ENCODE measurements around the gene TRAF3IP1.
"Not testable (repeated sequence)": the region's sequence is repeated elsewhere in the genome, so short reads cannot be mapped to it uniquely, and the experiment has no call there.

The TRAF3IP1 gene

DNA sequence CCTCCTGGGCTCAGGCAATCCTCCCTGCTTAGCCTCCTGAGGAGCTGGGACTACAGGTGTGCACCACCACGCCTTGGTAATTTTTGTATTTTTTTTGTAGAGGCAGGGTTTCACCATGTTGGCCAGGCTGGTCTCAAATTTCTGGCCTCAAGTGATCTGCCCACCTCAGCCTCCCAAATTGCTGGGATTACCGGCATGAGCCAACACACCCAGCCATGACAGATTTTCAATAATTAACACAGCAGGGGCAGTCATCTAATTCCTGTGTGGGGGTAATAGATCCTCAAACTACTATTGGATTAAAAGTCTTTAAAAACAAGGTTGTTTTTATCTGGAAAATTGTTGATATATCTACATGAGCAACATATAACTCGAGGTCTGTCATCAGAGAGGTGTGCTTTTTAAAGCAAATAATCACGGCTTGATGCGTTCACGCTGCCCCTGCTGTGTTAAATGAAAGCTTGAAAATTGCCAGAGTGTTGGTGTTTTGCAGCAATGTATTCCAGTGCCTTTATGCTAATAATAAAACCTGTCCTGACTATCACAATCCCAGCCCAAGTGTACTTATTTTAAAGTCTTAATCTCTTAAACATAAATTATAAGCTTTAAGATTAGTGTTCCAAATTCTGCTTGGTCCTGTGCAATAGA lies 70.8 kb downstream of the TRAF3IP1 start:
- H3K4me3 ChIP-seq (ENCODE audit: low read length): no peak overlapping the region
- H3K27ac ChIP-seq (ENCODE audit: low read length): no peak overlapping the region
- H3K36me3 ChIP-seq (ENCODE audit: control insufficient read depth, low read depth, low read length): no peaks in the 10 kb centered on the region
- no peaks in the 10 kb centered on the region for H3K4me1 ChIP-seq (ENCODE audit: control insufficient read depth, low read depth, low read length)
- H3K9ac ChIP-seq (ENCODE audit: low read length): no peak overlapping the region
- H3K27me3 ChIP-seq (ENCODE audit: control insufficient read depth, insufficient read depth, low read length): no peaks in the 10 kb centered on the region
- H3K9me3 ChIP-seq (ENCODE audit: control insufficient read depth, low read depth, low read length): no peaks in the 10 kb centered on the region

DNA sequence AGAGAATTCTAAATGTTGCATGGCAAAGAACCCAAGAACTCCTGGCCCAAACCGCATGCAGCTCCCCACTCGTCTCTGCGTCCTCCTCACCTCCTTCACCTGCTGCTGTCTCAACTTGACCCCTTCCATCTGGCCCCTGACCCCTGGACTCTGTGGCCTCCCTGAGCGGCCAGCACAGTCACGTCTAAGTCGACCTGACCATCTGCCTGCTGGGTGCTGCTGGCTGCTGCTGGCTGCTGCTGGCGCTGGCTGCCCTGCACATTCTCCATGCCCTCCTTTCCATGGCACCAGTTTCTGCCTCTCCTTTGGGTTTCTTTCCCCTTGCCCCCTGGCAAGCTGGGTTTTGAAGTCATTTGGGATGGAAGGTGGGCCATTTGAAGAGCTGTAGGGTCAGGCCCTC lies 76.3 kb downstream of the TRAF3IP1 start:
- no peaks in the 10 kb centered on the region for H3K27me3 ChIP-seq (ENCODE audit: control insufficient read depth, insufficient read depth, low read length)
- no peaks in the 10 kb centered on the region for H3K9me3 ChIP-seq (ENCODE audit: control insufficient read depth, low read depth, low read length)
- H3K9ac ChIP-seq (ENCODE audit: low read length): no peak overlapping the region
- H3K4me3 ChIP-seq (ENCODE audit: low read length): no peak overlapping the region
- H3K27ac ChIP-seq (ENCODE audit: low read length): no peak overlapping the region
- H3K36me3 ChIP-seq (ENCODE audit: control insufficient read depth, low read depth, low read length): no peaks in the 10 kb centered on the region
- H3K4me1 ChIP-seq (ENCODE audit: control insufficient read depth, low read depth, low read length): no peaks in the 10 kb centered on the region

DNA sequence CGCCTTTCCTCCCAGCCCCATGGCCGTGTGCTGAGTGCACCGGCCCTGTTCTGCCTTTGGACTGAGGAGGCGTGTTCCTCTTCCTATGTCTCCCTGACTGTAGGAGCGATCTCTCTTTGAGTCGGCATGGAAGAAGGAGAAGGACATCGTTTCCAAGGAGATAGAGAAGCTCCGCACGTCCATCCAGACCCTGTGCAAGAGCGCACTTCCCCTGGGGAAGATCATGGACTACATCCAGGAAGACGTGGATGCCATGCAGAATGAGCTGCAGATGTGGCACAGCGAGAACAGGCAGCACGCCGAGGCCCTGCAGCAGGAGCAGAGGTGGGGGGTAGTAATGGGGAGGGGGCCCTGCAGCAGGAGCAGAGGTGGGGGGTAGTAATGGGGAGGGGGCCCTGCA lies 77.0 kb downstream of the TRAF3IP1 start:
- Histone ChIP-seq H3K27me3 (ENCODE audit: control insufficient read depth, insufficient read depth, low read length) (no peaks in the 10 kb centered on the region), H3K9ac (ENCODE audit: low read length) (no peak overlapping the region), H3K27ac (ENCODE audit: low read length) (no peak overlapping the region), H3K4me1 (ENCODE audit: control insufficient read depth, low read depth, low read length) (no peaks in the 10 kb centered on the region), H3K36me3 (ENCODE audit: control insufficient read depth, low read depth, low read length) (no peaks in the 10 kb centered on the region), H3K4me3 (ENCODE audit: low read length) (no peak overlapping the region), H3K9me3 (ENCODE audit: control insufficient read depth, low read depth, low read length) (no peaks in the 10 kb centered on the region)

DNA sequence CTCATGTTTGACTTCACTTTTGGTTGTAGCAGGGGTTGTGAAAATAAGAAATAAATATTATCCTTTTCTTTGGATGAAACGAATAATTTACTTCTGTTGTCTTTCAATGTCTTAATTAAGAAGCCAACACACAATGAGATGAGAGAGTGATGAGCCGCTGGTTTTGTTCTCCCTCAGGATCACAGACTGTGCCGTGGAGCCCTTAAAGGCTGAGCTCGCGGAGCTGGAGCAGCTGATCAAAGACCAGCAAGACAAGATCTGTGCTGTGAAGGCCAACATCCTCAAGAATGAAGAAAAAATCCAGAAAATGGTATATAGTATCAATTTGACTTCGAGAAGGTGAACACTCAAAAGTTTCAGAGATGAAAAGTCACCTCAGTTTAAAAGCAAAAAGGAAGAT lies 78.3 kb downstream of the TRAF3IP1 start:
- H3K4me3 ChIP-seq (ENCODE audit: low read length): no peak overlapping the region
- H3K9ac ChIP-seq (ENCODE audit: low read length): no peak overlapping the region
- H3K4me1 ChIP-seq (ENCODE audit: control insufficient read depth, low read depth, low read length): no peaks in the 10 kb centered on the region
- no peak overlapping the region for H3K27ac ChIP-seq (ENCODE audit: low read length)
- no peaks in the 10 kb centered on the region for H3K36me3 ChIP-seq (ENCODE audit: control insufficient read depth, low read depth, low read length)
- H3K27me3 ChIP-seq (ENCODE audit: control insufficient read depth, insufficient read depth, low read length): no peaks in the 10 kb centered on the region
- no peaks in the 10 kb centered on the region for H3K9me3 ChIP-seq (ENCODE audit: control insufficient read depth, low read depth, low read length)

DNA sequence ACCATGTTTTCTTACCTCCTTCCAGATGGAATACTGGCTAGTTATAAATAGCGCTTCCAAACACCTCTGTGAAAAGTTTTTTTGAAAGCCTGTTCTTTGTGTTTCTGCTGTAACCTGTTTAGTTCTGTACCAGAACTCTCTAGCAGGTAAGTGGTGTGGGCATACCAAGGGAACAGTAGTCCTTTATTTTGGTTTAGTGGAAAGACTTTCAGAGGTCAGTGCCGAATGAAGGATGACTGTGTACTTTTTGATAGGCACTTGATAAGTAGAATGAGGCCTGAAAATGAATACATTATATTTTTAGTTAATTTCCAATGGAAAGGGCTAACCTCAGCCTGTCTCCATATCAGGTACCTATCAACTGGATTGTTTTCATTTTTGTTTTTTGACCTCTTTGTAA lies 78.8 kb downstream of the TRAF3IP1 start:
- H3K27me3 ChIP-seq (ENCODE audit: control insufficient read depth, insufficient read depth, low read length): no peaks in the 10 kb centered on the region
- no peak overlapping the region for H3K27ac ChIP-seq (ENCODE audit: low read length)
- H3K36me3 ChIP-seq (ENCODE audit: control insufficient read depth, low read depth, low read length): no peaks in the 10 kb centered on the region
- H3K4me3 ChIP-seq (ENCODE audit: low read length): no peak overlapping the region
- H3K9me3 ChIP-seq (ENCODE audit: control insufficient read depth, low read depth, low read length): no peaks in the 10 kb centered on the region
- H3K4me1 ChIP-seq (ENCODE audit: control insufficient read depth, low read depth, low read length): no peaks in the 10 kb centered on the region
- H3K9ac ChIP-seq (ENCODE audit: low read length): no peak overlapping the region

DNA sequence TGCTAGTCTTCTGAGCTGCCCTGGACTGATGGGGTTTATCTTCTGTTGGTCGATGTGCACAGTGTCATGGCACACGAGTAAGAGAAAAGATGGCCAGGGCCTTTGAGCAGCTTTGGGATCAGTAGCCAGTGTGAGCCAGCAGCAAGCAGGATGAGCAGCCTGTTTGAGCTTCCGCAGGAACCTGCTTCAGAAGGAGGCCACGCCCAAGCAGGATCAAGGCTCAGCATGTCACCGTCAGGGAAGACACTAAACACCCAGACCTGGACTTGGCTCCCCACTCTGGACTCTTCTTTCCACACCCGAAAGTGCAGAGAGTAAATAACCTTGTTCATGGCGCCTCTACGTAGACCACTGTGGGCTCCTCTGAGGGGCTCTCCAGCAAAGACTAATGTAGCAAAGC lies 81.2 kb downstream of the TRAF3IP1 start:
- H3K27ac ChIP-seq (ENCODE audit: low read length): no peak overlapping the region
- no peak overlapping the region for H3K9ac ChIP-seq (ENCODE audit: low read length)
- no peak overlapping the region for H3K4me3 ChIP-seq (ENCODE audit: low read length)
- H3K27me3 ChIP-seq (ENCODE audit: control insufficient read depth, insufficient read depth, low read length): no peaks in the 10 kb centered on the region
- H3K4me1 ChIP-seq (ENCODE audit: control insufficient read depth, low read depth, low read length): peaks cover 5% of the 10 kb centered on the region
- no peaks in the 10 kb centered on the region for H3K9me3 ChIP-seq (ENCODE audit: control insufficient read depth, low read depth, low read length)
- no peaks in the 10 kb centered on the region for H3K36me3 ChIP-seq (ENCODE audit: control insufficient read depth, low read depth, low read length)

DNA sequence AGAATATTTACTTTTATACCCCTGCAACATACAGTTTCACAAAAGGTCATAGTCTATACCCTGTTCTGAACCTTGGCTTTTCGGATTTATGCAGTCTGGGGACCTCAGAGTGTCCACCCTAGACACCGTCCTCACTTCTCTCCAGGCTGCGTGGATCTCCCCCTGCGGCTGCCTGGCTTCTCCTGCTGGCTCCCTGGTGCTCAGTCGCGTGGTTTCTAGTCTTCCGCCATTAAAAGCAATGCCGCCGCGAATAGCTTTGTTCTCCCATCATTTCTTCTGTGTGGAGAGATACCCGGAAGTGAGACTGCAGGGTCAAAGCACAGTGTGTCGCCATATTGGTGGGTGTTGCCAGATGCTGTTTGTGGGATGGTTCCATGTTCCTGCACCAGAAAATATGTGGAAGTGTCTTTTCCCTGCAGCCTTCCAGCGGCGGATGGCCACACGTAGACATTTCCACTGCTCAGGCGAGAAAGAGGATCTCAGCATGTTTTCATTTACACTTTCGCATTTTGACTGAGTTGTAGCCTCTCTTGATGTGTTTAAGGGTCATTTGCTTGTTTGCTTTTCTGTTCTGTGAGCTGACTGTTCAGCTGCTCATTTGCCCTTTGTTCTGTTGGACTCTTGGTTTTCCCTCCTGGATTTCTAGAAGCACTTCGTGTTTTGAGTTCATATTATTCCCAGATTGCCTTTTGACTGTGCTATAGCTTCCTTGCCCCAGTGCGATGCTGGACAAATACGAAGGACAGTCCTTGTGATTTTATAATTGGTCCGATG lies 83.5 kb downstream of the TRAF3IP1 start:
- no peaks in the 10 kb centered on the region for H3K9me3 ChIP-seq (ENCODE audit: control insufficient read depth, low read depth, low read length)
- no peaks in the 10 kb centered on the region for H3K36me3 ChIP-seq (ENCODE audit: control insufficient read depth, low read depth, low read length)
- H3K9ac ChIP-seq (ENCODE audit: low read length): no peak overlapping the region
- no peaks in the 10 kb centered on the region for H3K27me3 ChIP-seq (ENCODE audit: control insufficient read depth, insufficient read depth, low read length)
- no peak overlapping the region for H3K4me3 ChIP-seq (ENCODE audit: low read length)
- peaks cover 5% of the 10 kb centered on the region for H3K4me1 ChIP-seq (ENCODE audit: control insufficient read depth, low read depth, low read length)
- H3K27ac ChIP-seq (ENCODE audit: low read length): no peak overlapping the region

DNA sequence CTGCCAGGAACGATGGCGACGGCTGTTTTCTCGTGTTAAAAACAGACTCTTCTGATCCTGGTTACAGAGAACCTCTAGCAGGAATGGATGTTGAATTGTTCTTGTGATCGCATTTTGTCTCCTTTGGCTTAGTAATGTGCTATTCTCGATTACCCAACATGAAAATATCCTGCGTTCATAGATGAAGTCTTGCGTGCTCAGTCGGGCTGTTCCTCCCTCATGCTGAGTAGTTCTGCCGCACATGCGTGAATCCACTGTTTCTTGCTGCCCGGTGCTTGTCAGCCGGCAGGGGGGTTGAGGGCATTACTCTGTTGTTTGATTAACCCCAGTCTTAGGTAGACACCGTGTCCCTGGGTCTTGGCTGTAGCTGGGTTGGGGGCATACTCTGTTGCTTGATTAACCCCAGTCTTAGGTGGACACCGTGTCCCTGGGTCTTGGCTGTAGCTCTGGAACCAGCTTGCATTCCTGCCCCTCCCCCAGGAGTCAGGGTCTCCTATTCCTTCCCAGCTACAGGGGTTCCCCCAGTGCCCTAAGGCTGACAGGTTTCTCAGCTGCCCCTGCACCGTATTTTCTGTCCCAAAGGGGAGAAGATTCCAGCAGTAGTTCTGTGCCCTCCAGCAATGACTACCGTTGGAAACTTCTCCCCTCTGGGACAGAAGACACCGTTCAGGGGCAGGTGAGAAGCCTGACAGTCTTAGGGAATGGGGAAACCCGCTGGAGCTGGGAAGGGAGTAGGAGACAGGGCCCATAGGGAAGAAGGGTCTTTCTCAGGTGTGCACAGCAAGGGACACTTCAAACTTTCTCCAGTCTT lies 84.3 kb downstream of the TRAF3IP1 start:
- Histone ChIP-seq H3K36me3 (ENCODE audit: control insufficient read depth, low read depth, low read length) (no peaks in the 10 kb centered on the region), H3K9me3 (ENCODE audit: control insufficient read depth, low read depth, low read length) (no peaks in the 10 kb centered on the region), H3K4me3 (ENCODE audit: low read length) (no peak overlapping the region), H3K4me1 (ENCODE audit: control insufficient read depth, low read depth, low read length) (peaks cover 5% of the 10 kb centered on the region), H3K27me3 (ENCODE audit: control insufficient read depth, insufficient read depth, low read length) (no peaks in the 10 kb centered on the region), H3K9ac (ENCODE audit: low read length) (no peak overlapping the region), H3K27ac (ENCODE audit: low read length) (no peak overlapping the region)

DNA sequence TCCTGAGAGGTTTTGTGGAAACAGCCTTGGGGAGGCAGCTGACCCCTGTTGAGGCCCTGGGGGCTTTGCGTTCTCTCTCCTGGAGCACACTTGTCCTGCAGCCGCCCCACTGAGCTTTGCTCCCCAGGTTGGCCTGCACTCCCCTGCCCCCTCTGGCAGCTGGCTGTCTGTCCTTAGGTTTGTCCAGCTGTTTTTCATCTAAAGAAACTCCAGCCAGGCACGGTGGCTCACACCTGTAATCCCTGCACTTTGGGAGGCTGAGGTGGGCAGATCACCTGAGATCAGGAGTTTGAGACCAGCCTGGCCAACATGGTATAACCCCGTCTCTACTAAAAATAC lies 84.9 kb downstream of the TRAF3IP1 start:
- H3K9ac ChIP-seq (ENCODE audit: low read length); H3K9me3 ChIP-seq (ENCODE audit: control insufficient read depth, low read depth, low read length); H3K27me3 ChIP-seq (ENCODE audit: control insufficient read depth, insufficient read depth, low read length); H3K27ac ChIP-seq (ENCODE audit: low read length); H3K4me3 ChIP-seq (ENCODE audit: low read length); H3K36me3 ChIP-seq (ENCODE audit: control insufficient read depth, low read depth, low read length); H3K4me1 ChIP-seq (ENCODE audit: control insufficient read depth, low read depth, low read length): not testable (repeated sequence)

DNA sequence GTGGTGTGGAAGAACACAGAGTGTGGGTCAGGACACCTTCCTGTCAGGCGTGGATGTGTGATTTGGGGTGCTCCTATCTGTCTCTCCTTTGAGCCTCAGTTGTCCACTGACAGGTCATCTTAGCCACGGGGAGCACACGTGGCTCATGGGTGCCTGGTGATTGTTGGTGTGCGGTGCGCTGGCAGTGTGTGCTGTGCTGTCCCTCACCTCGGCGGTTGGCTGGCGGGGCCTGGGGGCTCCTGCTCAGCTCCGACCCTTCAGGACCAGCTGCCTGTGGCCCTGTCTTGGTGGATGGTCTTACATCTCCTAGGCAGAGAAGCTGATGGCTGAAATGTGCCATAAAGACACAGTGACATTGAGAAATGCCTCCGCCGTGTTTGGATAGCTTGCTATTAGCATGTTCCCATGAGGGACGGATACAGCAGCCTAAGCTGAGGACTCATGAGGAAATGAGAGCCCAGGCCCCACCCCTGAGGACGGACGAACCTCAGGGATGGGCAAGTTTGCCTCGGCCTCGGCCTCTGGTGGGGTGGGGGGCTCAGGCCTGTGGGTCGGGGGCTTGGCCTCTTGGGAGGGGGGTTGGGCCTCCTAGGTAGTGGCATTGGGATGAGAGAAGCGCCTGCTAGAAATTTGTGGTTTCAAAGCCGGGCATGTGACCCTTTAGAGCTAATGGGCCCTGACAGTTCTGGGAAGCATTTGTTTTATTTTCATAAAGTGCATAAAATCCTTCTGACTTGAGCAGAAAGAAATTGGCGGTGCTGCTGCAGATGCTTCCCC lies 86.1 kb downstream of the TRAF3IP1 start:
- Histone ChIP-seq H3K9ac (ENCODE audit: low read length) (no peak overlapping the region), H3K4me1 (ENCODE audit: control insufficient read depth, low read depth, low read length) (peaks cover 5% of the 10 kb centered on the region), H3K4me3 (ENCODE audit: low read length) (no peak overlapping the region), H3K36me3 (ENCODE audit: control insufficient read depth, low read depth, low read length) (no peaks in the 10 kb centered on the region), H3K27me3 (ENCODE audit: control insufficient read depth, insufficient read depth, low read length) (no peaks in the 10 kb centered on the region), H3K27ac (ENCODE audit: low read length) (no peak overlapping the region), H3K9me3 (ENCODE audit: control insufficient read depth, low read depth, low read length) (no peaks in the 10 kb centered on the region)

DNA sequence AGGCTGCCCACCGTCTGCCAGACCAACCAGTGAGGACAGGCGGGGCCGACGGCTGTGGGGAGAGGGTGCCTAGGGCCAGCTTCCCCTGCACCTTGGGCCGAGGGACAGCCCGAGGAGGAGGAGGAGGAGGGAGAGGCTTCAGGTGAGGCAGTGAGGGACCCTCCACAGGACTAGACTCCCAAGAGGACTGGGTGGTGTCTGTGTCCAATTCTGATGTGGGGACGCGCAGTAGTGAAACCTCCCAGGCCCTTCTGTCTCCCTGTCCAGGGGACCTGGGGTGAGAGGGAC lies 86.6 kb downstream of the TRAF3IP1 start:
- Histone ChIP-seq H3K9ac (ENCODE audit: low read length) (no peak overlapping the region), H3K27ac (ENCODE audit: low read length) (no peak overlapping the region), H3K27me3 (ENCODE audit: control insufficient read depth, insufficient read depth, low read length) (no peaks in the 10 kb centered on the region), H3K4me3 (ENCODE audit: low read length) (no peak overlapping the region), H3K4me1 (ENCODE audit: control insufficient read depth, low read depth, low read length) (peaks cover 5% of the 10 kb centered on the region), H3K36me3 (ENCODE audit: control insufficient read depth, low read depth, low read length) (no peaks in the 10 kb centered on the region), H3K9me3 (ENCODE audit: control insufficient read depth, low read depth, low read length) (no peaks in the 10 kb centered on the region)
